Hepatocyte (in vitro differentiated cells): ENCODE measurements around the gene TMEM161A. TPM values are rescaled to one million over a fixed set of nuclear protein-coding genes. Genes with fewer than 3 reads are reported as not detected.

ENCODE experiments used
- DNase-seq: peaks from one replicate; pipeline ENCODE4 v3.0.0-alpha.2; 2016; ENCODE audit warnings: low spot score
- H2AFZ ChIP-seq: fragments of 200-600 bp; sonication (generic); 2 replicates; pipeline ENCODE4 v1.6.0; 2016; ENCODE audit warnings: antibody characterized with exemption, mild to moderate bottlenecking
- H3K27ac ChIP-seq: fragments of 200-600 bp; sonication (generic); 2 replicates; pipeline ENCODE4 v1.5.1; 2016; ENCODE audit warnings: mild to moderate bottlenecking
- H3K27me3 ChIP-seq: fragments of 200-600 bp; sonication (generic); 2 replicates; pipeline ENCODE4 v1.6.1; 2016
- H3K36me3 ChIP-seq: fragments of 200-600 bp; sonication (generic); replicated peaks from 2 replicates; pipeline ENCODE4 v1.5.1; 2016; ENCODE audit warnings: low read depth; ENCODE audit not compliant: insufficient read depth
- H3K4me1 ChIP-seq: fragments of 200-600 bp; sonication (generic); 2 replicates; pipeline ENCODE4 v1.5.1; 2016; ENCODE audit warnings: mild to moderate bottlenecking, moderate library complexity; ENCODE audit not compliant: insufficient read depth
- H3K4me2 ChIP-seq: fragments of 200-600 bp; sonication (generic); 2 replicates; pipeline ENCODE4 v1.6.0; 2016
- H3K4me3 ChIP-seq: fragments of 200-600 bp; sonication (generic); 2 replicates; pipeline ENCODE4 v1.5.1; 2016; ENCODE audit warnings: mild to moderate bottlenecking
- H3K79me2 ChIP-seq: fragments of 200-600 bp; sonication (generic); 2 replicates; pipeline ENCODE4 v1.6.0; 2017; ENCODE audit warnings: mild to moderate bottlenecking
- H3K9me2 ChIP-seq: fragments of 200-600 bp; sonication (generic); replicated peaks from 2 replicates; pipeline ENCODE4 v1.6.0; 2017; ENCODE audit warnings: mild to moderate bottlenecking; ENCODE audit not compliant: insufficient read depth
- H3K9me3 ChIP-seq: fragments of 200-600 bp; sonication (generic); 2 replicates; pipeline ENCODE4 v1.5.1; 2016; ENCODE audit warnings: low read depth, mild to moderate bottlenecking
- H4K20me1 ChIP-seq: fragments of 200-600 bp; sonication (generic); 2 replicates; pipeline ENCODE4 v1.6.0; 2016; ENCODE audit warnings: mild to moderate bottlenecking; ENCODE audit not compliant: insufficient read depth, poor library complexity, severe bottlenecking
- EZH2 ChIP-seq: fragments of 200-600 bp; sonication (generic); IDR thresholded peaks from 2 replicates; pipeline ENCODE4 v1.6.1; 2016; ENCODE audit warnings: antibody characterized with exemption, mild to moderate bottlenecking, borderline replicate concordance
- EZH2phosphoT487 ChIP-seq: fragments of 200-600 bp; sonication (generic); IDR thresholded peaks from one replicate; pipeline ENCODE4 v1.6.1; 2018; ENCODE audit warnings: antibody characterized with exemption, mild to moderate bottlenecking, low read depth, moderate library complexity; ENCODE audit not compliant: unreplicated experiment, severe bottlenecking
- WGBS: methylation state at CpG from one replicate; pipeline ENCODE4 v1.1.6; 2016; ENCODE audit warnings: low lambda C conversion rate; ENCODE audit errors: missing lambda C conversion rate; 5-methylcytosine and 5-hydroxymethylcytosine counted together
- polyA plus RNA-seq: library from polyadenylated mRNA; unstranded; fragments of >200 nt; fragmentation: Nextera tagmentation; extraction: Ambion mirVana; gene quantifications from 2 replicates; pipeline ENCODE4 v1.2.1, GENCODE V29; 2016
- total RNA-seq: library from RNA; depleted of rRNA; stranded (reverse); fragments of >200 nt; gene quantifications from 2 replicates; pipeline ENCODE4 v1.2.3, GENCODE V29; 2014
- TF ChIP-seq, protein P1 (sequence below): fragments of 200-600 bp; sonication (generic); IDR thresholded peaks from 2 replicates; pipeline ENCODE4 v1.5.1; 2016; ENCODE audit warnings: antibody characterized with exemption, mild to moderate bottlenecking; ENCODE audit not compliant: poor library complexity

TMEM161A gene
- total and polyA plus RNA-seq, 2 experiments from 2014 or later = 22.1 to 48.5 TPM

DNA sequence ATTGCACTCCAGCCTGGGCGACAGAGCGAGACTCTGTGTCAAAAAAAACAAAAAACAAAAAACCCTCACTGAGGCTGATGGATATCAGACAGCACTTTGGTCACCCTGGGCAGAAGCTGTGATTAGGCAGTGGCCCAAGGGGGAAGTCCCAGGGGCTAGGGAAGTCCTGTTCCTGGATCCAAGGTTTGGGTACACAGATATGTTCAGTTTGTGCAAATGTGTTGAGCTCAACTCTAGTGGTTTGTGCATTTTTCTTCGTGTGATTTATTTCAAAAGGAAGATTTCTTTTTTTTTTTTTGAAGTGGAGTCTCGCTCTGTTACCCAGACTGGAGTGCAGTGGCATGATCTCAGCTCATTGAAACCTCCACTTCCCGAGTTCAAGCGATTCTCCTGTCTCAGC lies 19.5 kb upstream of the TMEM161A start:
- Histone ChIP-seq H3K36me3 (no peaks in the 10 kb centered on the region), H3K9me2 (no peaks in the 10 kb centered on the region), H3K27me3 (no peaks in the 10 kb centered on the region), H3K9me3 (no peaks in the 10 kb centered on the region), H3K27ac (no peak overlapping the region), H4K20me1 (no peaks in the 10 kb centered on the region), H3K4me3 (no peak overlapping the region), H3K79me2 (no peaks in the 10 kb centered on the region), H3K4me1 (no peaks in the 10 kb centered on the region), H3K4me2 (no peak overlapping the region), H2AFZ (no peak overlapping the region)
- TF ChIP-seq, protein P1, sequence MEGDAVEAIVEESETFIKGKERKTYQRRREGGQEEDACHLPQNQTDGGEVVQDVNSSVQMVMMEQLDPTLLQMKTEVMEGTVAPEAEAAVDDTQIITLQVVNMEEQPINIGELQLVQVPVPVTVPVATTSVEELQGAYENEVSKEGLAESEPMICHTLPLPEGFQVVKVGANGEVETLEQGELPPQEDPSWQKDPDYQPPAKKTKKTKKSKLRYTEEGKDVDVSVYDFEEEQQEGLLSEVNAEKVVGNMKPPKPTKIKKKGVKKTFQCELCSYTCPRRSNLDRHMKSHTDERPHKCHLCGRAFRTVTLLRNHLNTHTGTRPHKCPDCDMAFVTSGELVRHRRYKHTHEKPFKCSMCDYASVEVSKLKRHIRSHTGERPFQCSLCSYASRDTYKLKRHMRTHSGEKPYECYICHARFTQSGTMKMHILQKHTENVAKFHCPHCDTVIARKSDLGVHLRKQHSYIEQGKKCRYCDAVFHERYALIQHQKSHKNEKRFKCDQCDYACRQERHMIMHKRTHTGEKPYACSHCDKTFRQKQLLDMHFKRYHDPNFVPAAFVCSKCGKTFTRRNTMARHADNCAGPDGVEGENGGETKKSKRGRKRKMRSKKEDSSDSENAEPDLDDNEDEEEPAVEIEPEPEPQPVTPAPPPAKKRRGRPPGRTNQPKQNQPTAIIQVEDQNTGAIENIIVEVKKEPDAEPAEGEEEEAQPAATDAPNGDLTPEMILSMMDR = no peak
- TF ChIP-seq EZH2 (no peak), EZH2phosphoT487 (no peak)
- no peak for DNase-seq
- WGBS = 80% methylated on average over 6 of the region's 6 CpGs

DNA sequence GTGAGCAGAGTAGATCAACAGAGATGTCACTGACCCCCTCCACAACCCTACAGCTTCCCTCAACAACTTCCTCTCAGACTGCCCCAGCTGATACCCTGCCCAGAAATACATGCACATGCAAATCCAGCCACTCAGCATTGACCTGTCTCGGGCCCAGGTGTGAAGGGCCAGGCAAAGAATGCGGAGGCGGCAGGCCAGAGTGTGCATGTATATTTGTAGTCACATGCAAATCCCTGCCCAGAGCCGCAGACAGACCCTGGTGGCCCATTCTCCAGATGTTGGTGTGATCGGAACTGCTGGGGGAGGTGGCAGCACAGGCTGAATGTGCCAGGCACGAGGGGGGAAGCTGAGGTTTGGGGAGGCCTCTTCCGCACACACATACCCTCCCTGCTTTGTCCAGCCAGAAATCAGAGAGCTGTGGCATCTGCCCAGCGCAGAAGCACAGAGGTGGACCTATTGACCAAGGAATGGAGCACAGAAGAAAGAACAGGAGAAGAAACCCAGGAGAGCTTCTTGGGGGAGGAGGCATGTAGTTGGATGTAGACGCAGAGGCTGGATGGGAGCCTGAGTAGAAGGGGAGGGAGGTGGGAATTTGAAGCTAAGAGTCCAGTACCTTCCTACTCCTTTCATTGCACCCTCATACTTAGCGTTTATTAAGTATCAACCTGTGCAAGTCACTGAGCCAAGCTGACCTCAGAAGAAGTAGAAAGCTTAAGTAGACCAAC lies 17.4 kb upstream of the TMEM161A start:
- Histone ChIP-seq H4K20me1 (no peaks in the 10 kb centered on the region), H3K27ac (no peak overlapping the region), H3K9me3 (no peaks in the 10 kb centered on the region), H3K27me3 (no peaks in the 10 kb centered on the region), H3K4me3 (no peak overlapping the region), H3K36me3 (no peaks in the 10 kb centered on the region), H2AFZ (no peak overlapping the region), H3K4me1 (no peaks in the 10 kb centered on the region), H3K4me2 (no peak overlapping the region), H3K79me2 (no peaks in the 10 kb centered on the region), H3K9me2 (no peaks in the 10 kb centered on the region)
- TF ChIP-seq, protein P1 = no peak
- no peak for TF ChIP-seq EZH2phosphoT487
- TF ChIP-seq EZH2 = no peak
- WGBS = 95% methylated on average over 10 of the region's 10 CpGs
- no peak for DNase-seq

DNA sequence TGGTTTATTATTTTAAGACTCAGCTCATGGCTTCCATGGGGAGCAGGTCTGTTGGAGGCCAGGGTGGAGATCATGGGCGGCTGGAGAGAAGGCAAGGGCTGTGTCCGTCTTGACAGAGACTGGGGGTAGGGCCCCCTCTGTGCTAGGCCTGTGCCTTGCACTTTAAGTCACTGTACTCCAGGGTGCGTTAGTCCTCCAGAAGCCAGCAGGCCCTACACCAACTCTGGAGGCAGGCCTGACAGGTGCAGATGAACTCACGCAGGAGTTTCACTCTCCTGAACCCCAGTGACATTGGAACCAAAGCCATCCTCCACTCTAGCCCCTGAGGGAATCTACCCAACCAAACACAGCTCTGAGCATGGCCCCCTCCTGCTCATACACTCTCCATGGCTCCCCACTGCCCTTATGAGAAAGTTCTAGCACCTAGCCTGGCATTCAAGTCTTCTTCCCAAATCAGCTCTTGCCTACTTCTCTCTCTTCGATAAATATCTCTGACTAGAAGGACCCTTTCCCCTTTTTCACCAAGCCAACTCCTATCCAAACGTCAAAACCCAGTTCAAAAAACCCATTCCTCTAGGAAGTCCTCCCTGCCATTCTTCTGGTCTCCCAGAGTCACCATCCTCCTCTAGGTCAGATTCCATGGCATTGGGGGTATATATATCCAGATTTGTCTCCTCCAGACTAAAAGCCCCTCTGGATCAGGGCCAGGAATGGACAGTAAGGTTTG lies 16.7 kb upstream of the TMEM161A start:
- TF ChIP-seq EZH2phosphoT487 (no peak), EZH2 (no peak)
- TF ChIP-seq, protein P1 = no peak
- no peak overlapping the region for H3K27ac ChIP-seq
- H3K4me3 ChIP-seq = no peak overlapping the region
- H4K20me1 ChIP-seq = no peaks in the 10 kb centered on the region
- H3K9me2 ChIP-seq = no peaks in the 10 kb centered on the region
- no peaks in the 10 kb centered on the region for H3K79me2 ChIP-seq
- H2AFZ ChIP-seq = no peak overlapping the region
- H3K4me1 ChIP-seq = no peaks in the 10 kb centered on the region
- no peaks in the 10 kb centered on the region for H3K36me3 ChIP-seq
- H3K4me2 ChIP-seq = no peak overlapping the region
- WGBS = 89% methylated on average over 6 of the region's 6 CpGs
- DNase-seq = no peak
- no peaks in the 10 kb centered on the region for H3K27me3 ChIP-seq
- H3K9me3 ChIP-seq = no peaks in the 10 kb centered on the region
